GM19395 (cell line): ENCODE results near the gene INPP5F.

Experiments
- ATAC-seq: cut with Tn5 transposase; IDR thresholded peaks from one replicate; pipeline ENCODE4 v1.9.1; 2021; ENCODE audit warnings: mild to moderate bottlenecking, moderate library complexity; ENCODE audit not compliant: unreplicated experiment

INPP5F gene

GRCh38 chr10:119807960-119808697 is 82.3 kb downstream of the INPP5F start:
- no peak for ATAC-seq

- no peak for ATAC-seq
Observed at GRCh38 chr10:119811122-119811521, 85.3 kb downstream of the INPP5F start.

- ATAC-seq = no peak
Observed at GRCh38 chr10:119812684-119813083, 86.8 kb downstream of the INPP5F start.

- no peak for ATAC-seq
Observed at GRCh38 chr10:119815671-119816070, 89.8 kb downstream of the INPP5F start.

GRCh38 chr10:119817991-119818888 is 92.4 kb downstream of the INPP5F start:
- no peak for ATAC-seq

- no peak for ATAC-seq
Observed at GRCh38 chr10:119818889-119819270, 93.0 kb downstream of the INPP5F start.

- no peak for ATAC-seq
Observed at GRCh38 chr10:119821182-119821581, 95.3 kb downstream of the INPP5F start.

- no peak for ATAC-seq
Observed at GRCh38 chr10:119824299-119824698, 98.4 kb downstream of the INPP5F start.

- no peak for ATAC-seq
Observed at GRCh38 chr10:119826771-119827170, 100.9 kb downstream of the INPP5F start.

GRCh38 chr10:119827430-119827829 is 101.6 kb downstream of the INPP5F start:
- no peak for ATAC-seq

GRCh38 chr10:119829429-119829828 is 103.6 kb downstream of the INPP5F start:
- ATAC-seq = no peak

GRCh38 chr10:119830851-119831250 is 105.0 kb downstream of the INPP5F start:
- ATAC-seq = no peak

- ATAC-seq = no peak
Observed at GRCh38 chr10:119831656-119832055, 105.8 kb downstream of the INPP5F start.

- ATAC-seq = no peak
Observed at GRCh38 chr10:119832951-119833350, 107.1 kb downstream of the INPP5F start.

GRCh38 chr10:119834188-119834587 is 108.3 kb downstream of the INPP5F start:
- ATAC-seq = no peak

GRCh38 chr10:119845656-119846055 is 119.8 kb downstream of the INPP5F start:
- ATAC-seq = no peak

- ATAC-seq = no peak
Observed at GRCh38 chr10:119849031-119849789, 123.4 kb downstream of the INPP5F start.

- no peak for ATAC-seq
Observed at GRCh38 chr10:119849944-119850343, 124.1 kb downstream of the INPP5F start.

GRCh38 chr10:119852277-119852676 is 126.4 kb downstream of the INPP5F start:
- no peak for ATAC-seq

- ATAC-seq = no peak
Observed at GRCh38 chr10:119852822-119853221, 127.0 kb downstream of the INPP5F start.

- ATAC-seq = no peak
Observed at GRCh38 chr10:119853574-119853973, 127.7 kb downstream of the INPP5F start.
